ENCODE data around the gene RTRAF. TPM values are rescaled to one million over a fixed set of nuclear protein-coding genes. Genes with fewer than 3 reads are reported as not detected.

The RTRAF gene
- total RNA-seq, 4 donors from 2014 or later = 20.2 to 58.7 (median 51.9) TPM

- WGBS, 2 donors = 50 to 71% methylated on average over 6 to 7 of the region's 11 CpGs
- no peak overlapping the region for H3K4me3 ChIP-seq
- DNase-seq = no peak
- H3K27me3 ChIP-seq = no peaks in the 10 kb centered on the region
- TF ChIP-seq POLR2A (IDR thresholded peaks at IDR 0.05) = no peak
- TF ChIP-seq CTCF (IDR thresholded peaks at IDR 0.05) = no peak
- H3K4me1 ChIP-seq = peaks cover 0 to 62% (median 29%) of the 10 kb centered on the region in 3 donors
- H3K27ac ChIP-seq = peak overlapping the region in 3 of 4 donors; percentile 47 to 72 (median 65)
- no peaks in the 10 kb centered on the region for H3K9me3 ChIP-seq
- no peaks in the 10 kb centered on the region for H3K36me3 ChIP-seq
- intact Hi-C loops (cut with DNase I) = no loop called here
These were observed 55.6 kb downstream of the RTRAF start for GRCh38 chr14:52044791-52045522.

- H3K27me3 ChIP-seq = no peaks in the 10 kb centered on the region
- TF ChIP-seq POLR2A (IDR thresholded peaks at IDR 0.05) (no peak), CTCF (IDR thresholded peaks at IDR 0.05) (no peak)
- H3K27ac ChIP-seq = no peak overlapping the region
- intact Hi-C loops (cut with DNase I) = no loop called here
- 29 to 41% methylated on average over 2 of the region's 2 CpGs for WGBS, 2 donors
- H3K4me3 ChIP-seq = no peak overlapping the region
- H3K4me1 ChIP-seq = peaks cover 0 to 77% (median 29%) of the 10 kb centered on the region in 3 donors
- no peak for DNase-seq
- H3K9me3 ChIP-seq = no peaks in the 10 kb centered on the region
- H3K36me3 ChIP-seq = no peaks in the 10 kb centered on the region
These were observed 57.1 kb downstream of the RTRAF start for GRCh38 chr14:52046376-52046917.

- no peaks in the 10 kb centered on the region for H3K27me3 ChIP-seq
- H3K4me3 ChIP-seq = no peak overlapping the region
- no peak for DNase-seq
- H3K9me3 ChIP-seq = no peaks in the 10 kb centered on the region
- H3K4me1 ChIP-seq = peaks cover 0 to 80% (median 27%) of the 10 kb centered on the region in 3 donors
- H3K36me3 ChIP-seq = no peaks in the 10 kb centered on the region
- H3K27ac ChIP-seq = peak overlapping the region in 2 of 4 donors; percentile 25 to 49
- no peak for TF ChIP-seq CTCF (IDR thresholded peaks at IDR 0.05)
- no peak for TF ChIP-seq POLR2A (IDR thresholded peaks at IDR 0.05)
- intact Hi-C loops (cut with DNase I) = no loop called here
- WGBS, 2 donors = 84 to 88% methylated on average over 10 of the region's 10 CpGs
These were observed 58.8 kb downstream of the RTRAF start for GRCh38 chr14:52048116-52048515.

- no peak overlapping the region for H3K4me3 ChIP-seq
- no peaks in the 10 kb centered on the region for H3K9me3 ChIP-seq
- H3K36me3 ChIP-seq = no peaks in the 10 kb centered on the region
- peaks cover 0 to 80% (median 26%) of the 10 kb centered on the region in 3 donors for H3K4me1 ChIP-seq
- DNase-seq = no peak
- H3K27me3 ChIP-seq = no peaks in the 10 kb centered on the region
- 38 to 57% methylated on average over 3 of the region's 3 CpGs for WGBS, 2 donors
- TF ChIP-seq CTCF (IDR thresholded peaks at IDR 0.05) = no peak
- no peak for TF ChIP-seq POLR2A (IDR thresholded peaks at IDR 0.05)
- peak overlapping the region in 3 of 4 donors; percentile 16 to 49 (median 25) for H3K27ac ChIP-seq
- intact Hi-C loops (cut with DNase I) = no loop called here
These were observed 59.4 kb downstream of the RTRAF start for GRCh38 chr14:52048641-52049204.

GRCh38 chr14:52049271-52049670 lies 59.9 kb downstream of the RTRAF start:
- DNase-seq = no peak
- intact Hi-C loops (cut with DNase I) = no loop called here
- peak overlapping the region in 2 of 4 donors; percentile 16 to 80 for H3K27ac ChIP-seq
- 65 to 73% methylated on average over 5 of the region's 5 CpGs for WGBS, 2 donors
- no peaks in the 10 kb centered on the region for H3K36me3 ChIP-seq
- no peaks in the 10 kb centered on the region for H3K9me3 ChIP-seq
- H3K27me3 ChIP-seq = no peaks in the 10 kb centered on the region
- H3K4me3 ChIP-seq = no peak overlapping the region
- TF ChIP-seq CTCF (IDR thresholded peaks at IDR 0.05) (no peak), POLR2A (IDR thresholded peaks at IDR 0.05) (no peak)
- peaks cover 0 to 84% (median 29%) of the 10 kb centered on the region in 3 donors for H3K4me1 ChIP-seq

Measured in esophagus squamous epithelium (tissue), 5 donors.